SJSA1 (cell line): ENCODE measurements around the gene SMARCD3. TPM values are rescaled to one million over a fixed set of nuclear protein-coding genes. Genes with fewer than 3 reads are reported as not detected.

Source experiments
- DNase-seq, 2 experiments: peaks; one replicate each; pipeline ENCODE4 v3.0.0-alpha.2; 2015 to 2020; ENCODE audit warnings: low spot score in 2 of 2, low read depth in 1 of 2
- H3K27ac ChIP-seq: fragments of 250-450 bp; sonication (Bioruptor Pico); 2 replicates; pipeline ENCODE4 v1.5.1; 2020; ENCODE audit warnings: mild to moderate bottlenecking, moderate library complexity
- H3K27me3 ChIP-seq: fragments of 250-450 bp; sonication (Bioruptor Pico); replicated peaks from 2 replicates; pipeline ENCODE4 v1.5.1; 2020; ENCODE audit warnings: mild to moderate bottlenecking, moderate library complexity
- H3K36me3 ChIP-seq: fragments of 250-450 bp; sonication (Bioruptor Pico); 2 replicates; pipeline ENCODE4 v1.5.1; 2020; ENCODE audit warnings: mild to moderate bottlenecking
- H3K4me1 ChIP-seq: fragments of 250-450 bp; sonication (Bioruptor Pico); replicated peaks from 2 replicates; pipeline ENCODE4 v1.6.1; 2021; ENCODE audit warnings: mild to moderate bottlenecking
- H3K4me3 ChIP-seq: fragments of 250-450 bp; sonication (Bioruptor Pico); 2 replicates; pipeline ENCODE4 v1.5.1; 2020; ENCODE audit warnings: mild to moderate bottlenecking
- H3K9me3 ChIP-seq: fragments of 250-450 bp; sonication (Bioruptor Pico); replicated peaks from 2 replicates; pipeline ENCODE4 v1.5.1; 2020; ENCODE audit warnings: mild to moderate bottlenecking
- total RNA-seq: library from RNA; depleted of rRNA; stranded (reverse); fragments of >200 nt; shearing (Covaris generic); gene quantifications from 2 replicates; pipeline ENCODE4 v1.2.3, GENCODE V29; 2014

SMARCD3 gene
- total RNA-seq, 1 experiment from 2014 or later = 22.6 TPM

GRCh38 chr7:151232091-151232916 lies 16.2 kb downstream of the SMARCD3 start, which contains the start of gene CHPF2:
CHPF2 (plus strand) TSS chr7:151232483; CDS start chr7:151234012, 1,529 bp downstream.
- Histone ChIP-seq H3K27me3 (no peaks in the 10 kb centered on the region), H3K9me3 (no peaks in the 10 kb centered on the region), H3K4me1 (peaks cover 25% of the 10 kb centered on the region), H3K36me3 (peaks cover 50% of the 10 kb centered on the region), H3K27ac (peak within 1 kb of the TSS; percentile 81), H3K4me3 (peak within 1 kb of the TSS; percentile 86)
- peak; percentile 72 to 92 for DNase-seq

DNA sequence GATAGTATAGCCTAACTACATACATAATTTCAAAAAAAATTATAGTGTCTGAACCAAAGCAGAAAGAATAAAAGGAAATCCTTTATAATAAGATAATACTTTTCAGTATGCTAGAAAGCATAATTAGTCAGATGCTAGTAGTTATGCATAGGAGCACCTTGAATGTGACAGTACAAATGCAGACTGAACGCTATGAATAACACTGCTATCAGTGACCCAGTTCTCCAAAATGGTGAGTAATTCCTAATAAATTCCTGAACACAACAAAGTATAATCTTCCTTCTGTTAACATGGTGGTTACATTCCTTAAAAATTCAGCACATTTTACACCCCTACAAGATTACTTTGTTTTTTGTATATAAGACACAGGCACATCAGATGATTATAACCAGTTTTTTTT lies 17.4 kb downstream of the SMARCD3 start:
- Histone ChIP-seq H3K27me3 (no peaks in the 10 kb centered on the region), H3K4me3 (no peak overlapping the region), H3K9me3 (no peaks in the 10 kb centered on the region), H3K36me3 (peaks cover 44% of the 10 kb centered on the region), H3K27ac (no peak overlapping the region), H3K4me1 (peaks cover 28% of the 10 kb centered on the region)
- no peak for DNase-seq

DNA sequence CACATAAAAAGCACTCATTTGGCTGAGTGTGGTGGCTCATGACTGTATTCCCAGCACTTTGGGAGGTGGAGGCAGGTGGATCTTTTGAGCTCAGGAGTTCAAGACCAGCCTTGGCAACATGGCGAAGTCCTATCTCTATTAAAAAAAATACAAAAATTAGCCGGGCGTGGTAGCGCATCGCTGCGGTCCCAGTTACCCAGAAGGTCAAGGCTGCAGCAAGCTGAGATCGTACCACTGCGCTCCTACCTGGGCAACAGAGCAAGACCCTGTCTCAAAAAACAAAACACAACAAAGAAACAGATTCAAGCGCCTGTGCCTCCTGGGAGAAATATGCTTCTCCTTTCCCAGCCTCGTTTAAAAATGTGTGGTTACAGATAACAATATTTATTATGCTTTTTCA lies 19.2 kb downstream of the SMARCD3 start:
- no peak overlapping the region for H3K27ac ChIP-seq
- H3K36me3 ChIP-seq = peaks cover 44% of the 10 kb centered on the region

GRCh38 chr7:151228024-151228866 lies 20.2 kb downstream of the SMARCD3 start:
- H3K9me3 ChIP-seq = no peaks in the 10 kb centered on the region
- DNase-seq = no peak
- H3K4me1 ChIP-seq = peaks cover 25% of the 10 kb centered on the region
- 0 out of 2 replicates have a peak overlapping the region, but pooled peaks have one; percentile 8 for H3K27ac ChIP-seq
- peak overlapping the region; percentile 57 for H3K4me3 ChIP-seq
- H3K36me3 ChIP-seq = peaks cover 44% of the 10 kb centered on the region
- H3K27me3 ChIP-seq = no peaks in the 10 kb centered on the region

More for the DNA sequence above, 19.2 kb downstream of the SMARCD3 start:
- no peak for DNase-seq
- Histone ChIP-seq H3K9me3 (no peaks in the 10 kb centered on the region), H3K27me3 (no peaks in the 10 kb centered on the region), H3K4me1 (peaks cover 35% of the 10 kb centered on the region), H3K4me3 (no peak overlapping the region)

DNA sequence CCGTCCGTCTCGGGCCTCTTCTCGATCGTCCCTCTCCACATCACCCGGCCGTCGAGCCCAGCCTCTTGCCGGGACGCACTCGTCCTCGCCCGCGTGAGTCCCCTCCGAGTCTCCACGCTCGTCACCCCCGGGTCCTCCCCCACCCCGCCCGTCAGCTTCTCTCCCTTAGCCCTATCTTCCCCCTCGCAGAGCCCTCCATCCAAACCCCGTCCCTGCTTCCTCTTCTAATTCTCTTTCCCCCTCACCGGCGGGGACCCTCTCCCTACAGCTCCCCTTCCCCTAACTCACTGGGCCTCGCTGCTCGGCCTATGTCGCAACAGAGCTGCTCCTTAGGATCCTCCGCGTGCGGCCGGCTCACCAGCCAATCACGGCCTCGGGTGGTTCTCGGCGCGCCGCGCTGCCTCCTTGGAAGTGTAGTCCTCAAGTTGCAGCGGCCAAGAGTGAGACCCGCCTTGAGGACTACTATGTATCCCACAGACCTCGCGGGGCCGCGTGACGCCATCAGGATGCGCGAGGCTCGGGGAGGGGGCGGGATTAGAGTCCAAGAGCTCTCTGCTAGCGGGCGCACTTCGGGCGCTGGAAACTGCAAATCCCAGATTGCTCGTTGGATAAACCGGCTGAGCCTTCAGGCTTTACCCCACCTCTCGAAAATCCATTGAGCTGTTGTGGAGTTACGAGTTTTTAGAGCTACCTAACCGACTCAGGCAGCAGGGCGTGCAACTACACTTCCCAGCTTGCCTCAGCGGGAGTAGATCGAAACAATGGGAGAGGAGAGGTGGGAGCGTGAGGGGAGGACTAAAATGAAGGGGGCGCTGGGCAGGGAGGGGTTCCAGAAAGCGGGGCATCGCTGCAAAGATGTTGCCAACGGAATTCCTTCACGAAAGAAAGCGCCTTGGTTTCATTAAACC lies 21.4 kb downstream of the SMARCD3 start, which contains the start of gene ABCF2:
Gene ABCF2 (minus strand): TSS at position 331 of the 908 bp plus-strand sequence. CDS start 747 bp downstream, outside the sequence.
- DNase-seq = peak; percentile 97 to 99
- Histone ChIP-seq H3K27ac (peak within 1 kb of the TSS; percentile 8), H3K4me3 (peak within 1 kb of the TSS; percentile 57), H3K36me3 (peaks cover 45% of the 10 kb centered on the region), H3K27me3 (no peaks in the 10 kb centered on the region), H3K9me3 (no peaks in the 10 kb centered on the region), H3K4me1 (peaks cover 23% of the 10 kb centered on the region)

GRCh38 chr7:151226560-151226874 lies 22.0 kb downstream of the SMARCD3 start:
- peak overlapping the region; percentile 2 for H3K27ac ChIP-seq
- peaks cover 17% of the 10 kb centered on the region for H3K4me1 ChIP-seq
- peak overlapping the region; percentile 57 for H3K4me3 ChIP-seq
- no peaks in the 10 kb centered on the region for H3K27me3 ChIP-seq
- no peaks in the 10 kb centered on the region for H3K9me3 ChIP-seq
- peaks cover 50% of the 10 kb centered on the region for H3K36me3 ChIP-seq
- DNase-seq = no peak

- Histone ChIP-seq H3K4me3 (peak overlapping the region; percentile 57), H3K27ac (no peak overlapping the region), H3K9me3 (no peaks in the 10 kb centered on the region), H3K36me3 (peaks cover 53% of the 10 kb centered on the region), H3K27me3 (no peaks in the 10 kb centered on the region), H3K4me1 (peaks cover 16% of the 10 kb centered on the region)
- DNase-seq = no peak
Observed at GRCh38 chr7:151225948-151226510, 22.5 kb downstream of the SMARCD3 start.

- DNase-seq = no peak
- H3K27me3 ChIP-seq = no peaks in the 10 kb centered on the region
- no peaks in the 10 kb centered on the region for H3K9me3 ChIP-seq
- no peak overlapping the region for H3K4me3 ChIP-seq
- H3K27ac ChIP-seq = no peak overlapping the region
- peaks cover 70% of the 10 kb centered on the region for H3K36me3 ChIP-seq
- H3K4me1 ChIP-seq = peaks cover 16% of the 10 kb centered on the region
Observed at GRCh38 chr7:151223728-151224127, 24.8 kb downstream of the SMARCD3 start.

GRCh38 chr7:151218170-151218569 lies 30.3 kb downstream of the SMARCD3 start:
- DNase-seq = no peak
- Histone ChIP-seq H3K4me1 (no peaks in the 10 kb centered on the region), H3K27me3 (no peaks in the 10 kb centered on the region), H3K36me3 (peaks cover 81% of the 10 kb centered on the region), H3K9me3 (no peaks in the 10 kb centered on the region), H3K27ac (no peak overlapping the region), H3K4me3 (no peak overlapping the region)

DNA sequence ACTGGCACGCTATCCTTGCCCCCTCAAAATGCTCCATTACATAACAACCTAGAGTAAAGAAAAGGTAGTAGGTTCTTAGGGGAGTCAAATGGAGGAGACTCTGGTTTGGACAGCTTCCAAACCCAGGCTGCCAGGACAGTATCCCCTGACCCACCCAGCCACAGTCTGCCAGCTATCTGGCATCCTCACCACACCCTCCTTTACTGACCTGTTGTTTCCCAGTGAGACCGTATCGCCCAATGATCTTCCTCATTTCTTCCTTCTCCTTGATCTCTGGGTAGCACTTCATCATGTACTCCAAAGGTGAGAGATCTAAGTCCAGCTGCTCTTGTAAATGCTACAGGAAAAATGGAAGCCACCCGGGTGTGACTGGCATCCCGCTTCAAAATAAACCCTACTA lies 33.1 kb downstream of the SMARCD3 start:
- Histone ChIP-seq H3K4me3 (no peak overlapping the region), H3K27ac (no peak overlapping the region), H3K36me3 (peaks cover 66% of the 10 kb centered on the region), H3K4me1 (no peaks in the 10 kb centered on the region), H3K27me3 (no peaks in the 10 kb centered on the region), H3K9me3 (no peaks in the 10 kb centered on the region)
- DNase-seq = no peak

DNA sequence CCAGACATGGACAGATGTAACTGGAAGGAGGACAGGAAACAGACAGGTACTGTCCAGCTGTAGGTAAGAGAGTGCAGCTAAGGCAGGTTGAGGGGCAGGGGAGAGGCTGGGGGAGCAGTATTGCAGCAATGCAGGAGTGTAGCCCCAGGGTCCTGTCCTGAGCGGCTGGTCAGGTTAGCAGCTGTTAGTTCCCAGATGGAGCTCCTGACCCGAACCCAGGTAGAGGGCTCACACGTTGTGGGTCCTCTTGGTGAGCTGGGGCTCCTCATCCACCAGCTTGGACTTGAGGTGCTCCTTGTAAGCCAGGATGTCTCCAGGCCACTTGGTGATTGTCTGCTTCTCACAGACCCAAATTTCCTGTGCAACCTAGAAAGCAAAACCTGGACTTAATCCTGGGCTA lies 34.7 kb downstream of the SMARCD3 start:
- Histone ChIP-seq H3K9me3 (no peaks in the 10 kb centered on the region), H3K36me3 (peaks cover 56% of the 10 kb centered on the region), H3K27ac (no peak overlapping the region), H3K4me1 (no peaks in the 10 kb centered on the region), H3K4me3 (no peak overlapping the region), H3K27me3 (no peaks in the 10 kb centered on the region)
- no peak for DNase-seq

GRCh38 chr7:151212626-151213025 lies 35.9 kb downstream of the SMARCD3 start:
- H3K36me3 ChIP-seq = peaks cover 45% of the 10 kb centered on the region

More at GRCh38 chr7:151212626-151213025, 35.9 kb downstream of the SMARCD3 start:
- H3K27me3 ChIP-seq = no peaks in the 10 kb centered on the region
- H3K27ac ChIP-seq = no peak overlapping the region
- DNase-seq = no peak
- no peaks in the 10 kb centered on the region for H3K9me3 ChIP-seq
- H3K4me3 ChIP-seq = no peak overlapping the region
- H3K4me1 ChIP-seq = no peaks in the 10 kb centered on the region
